Esophagus mucosa (tissue), 1 donor: Measurements from ENCODE around the gene SCAMP4. TPM values are rescaled to one million over a fixed set of nuclear protein-coding genes. Genes with fewer than 3 reads are reported as not detected.
"Not testable (repeated sequence)": the region's sequence is repeated elsewhere in the genome, so short reads cannot be mapped to it uniquely, and the experiment has no call there.

Experiments used
- ATAC-seq: fragments of 200-7000 bp; cut with Tn5 transposase; one replicate; pipeline ENCODE4 v1.9.1; 2020
- total RNA-seq: library from RNA; stranded (reverse); gene quantifications from one replicate; pipeline ENCODE4 v1.2.4, GENCODE V29; 2023
- donor health status: DM: yes; HTN: yes; CAD: no.

SCAMP4 gene
- total RNA-seq, 1 donor from 2014 or later, result 45.6 TPM

GRCh38 chr19:1884291-1884718, 20.9 kb upstream of the SCAMP4 start:
- ATAC-seq, result peak; percentile 29

- ATAC-seq, result peak; percentile 5
Observed at GRCh38 chr19:1884719-1885334, 20.4 kb upstream of the SCAMP4 start.

DNA sequence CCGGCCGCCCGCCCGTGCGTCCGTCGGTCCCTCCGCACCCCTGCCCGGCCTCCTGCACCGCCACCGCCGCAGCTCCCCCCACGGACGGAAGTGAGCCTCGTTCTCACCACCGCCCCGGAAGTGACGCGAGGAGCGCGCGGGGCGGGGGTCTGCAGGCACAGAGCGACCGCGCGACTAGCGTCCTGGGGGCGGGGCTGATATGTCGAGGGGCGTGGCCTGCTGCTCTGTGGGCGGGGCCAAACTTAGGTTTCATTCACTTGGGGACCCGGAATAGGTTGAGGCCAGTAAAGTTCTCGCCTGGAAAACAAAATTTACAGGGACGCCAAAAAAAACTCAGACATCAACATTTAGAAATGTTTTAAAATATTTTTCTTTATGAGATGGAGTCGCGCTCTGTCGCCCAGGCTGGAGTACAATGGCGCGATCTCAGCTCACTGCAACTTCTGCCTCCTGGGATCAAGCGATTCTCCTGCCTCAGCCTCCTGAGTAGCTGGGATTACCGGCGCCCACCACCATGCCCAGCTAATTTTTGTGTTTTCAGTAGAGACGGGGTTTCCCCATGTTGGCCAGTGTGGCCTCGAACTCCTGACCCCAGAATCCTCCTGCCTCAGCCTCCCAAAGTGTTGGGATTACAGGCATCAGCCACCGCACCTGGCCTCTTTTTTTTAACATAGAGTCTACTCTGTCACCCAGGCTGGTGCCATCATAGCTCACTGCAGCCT, 19.6 kb upstream of the SCAMP4 start, which contains the start of gene ABHD17A:
ABHD17A (minus strand) TSS at position 99 of the 722 bp plus-strand sequence. CDS start 3,930 bp downstream, outside the sequence.
- ATAC-seq, result peak; percentile 93

GRCh38 chr19:1886360-1886759, 18.8 kb upstream of the SCAMP4 start:
- ATAC-seq, result not testable (repeated sequence)

DNA sequence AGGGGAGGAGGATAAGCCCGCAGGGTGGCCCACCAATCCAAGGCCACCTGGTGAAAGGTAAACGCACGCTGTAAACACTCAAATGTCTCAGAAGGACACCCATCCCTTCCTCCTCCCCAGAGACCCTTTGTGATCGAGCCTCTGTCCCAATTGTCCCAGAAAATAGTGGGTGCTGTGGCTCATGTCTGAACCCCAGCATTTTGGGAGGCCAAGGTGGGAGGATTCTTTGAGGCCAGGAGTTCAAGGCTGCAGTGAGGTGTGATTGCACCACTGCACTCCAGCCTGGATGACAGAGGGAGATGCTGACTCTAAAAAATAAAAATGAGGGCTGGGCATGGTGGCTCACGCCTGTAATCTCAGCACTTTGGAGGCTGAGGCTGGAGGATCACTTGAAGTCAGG, 16.8 kb upstream of the SCAMP4 start:
- no peak for ATAC-seq

DNA sequence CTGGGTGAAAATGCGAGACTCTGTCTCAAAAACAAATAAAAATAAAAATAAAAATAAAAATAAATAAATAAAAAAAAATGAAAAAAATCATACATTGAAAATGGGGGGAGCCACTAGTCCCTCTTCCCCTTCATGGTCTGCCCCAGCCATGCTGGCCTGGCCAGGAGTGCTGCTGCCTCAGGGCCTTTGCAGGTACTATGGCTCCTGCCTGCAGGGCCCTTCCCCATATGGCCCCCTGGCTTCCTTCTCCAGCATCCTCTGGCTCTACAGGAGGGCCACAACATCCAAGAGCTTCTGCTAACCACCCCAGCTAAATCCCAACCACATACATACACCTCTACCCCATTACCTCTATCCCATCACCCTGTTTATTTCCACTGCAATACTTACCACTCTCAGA, 15.3 kb upstream of the SCAMP4 start:
- ATAC-seq, result no peak

DNA sequence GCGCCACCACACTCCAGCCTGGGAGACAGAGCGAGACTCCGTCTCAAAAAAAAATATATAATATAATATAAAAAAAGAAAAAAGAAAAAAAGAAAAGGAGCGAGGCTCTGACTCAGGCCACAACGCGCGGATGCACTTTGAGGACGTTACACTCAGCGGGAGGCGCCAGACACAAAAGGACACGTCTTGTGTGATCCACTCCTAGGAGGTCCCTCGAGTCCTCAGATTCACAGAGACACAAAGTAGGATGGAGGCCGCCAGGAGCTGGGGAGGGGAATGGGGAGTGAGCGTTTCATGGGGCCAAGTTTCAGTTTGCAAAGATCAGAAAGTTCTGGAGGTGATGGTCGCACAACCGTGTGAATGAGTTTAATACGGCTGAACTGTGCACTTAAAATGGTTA, 11.4 kb upstream of the SCAMP4 start:
- ATAC-seq, result no peak

GRCh38 chr19:1896508-1896907, 8.7 kb upstream of the SCAMP4 start:
- peak; percentile 16 for ATAC-seq

- no peak for ATAC-seq
Observed at GRCh38 chr19:1901940-1902404, 3.2 kb upstream of the SCAMP4 start.

DNA sequence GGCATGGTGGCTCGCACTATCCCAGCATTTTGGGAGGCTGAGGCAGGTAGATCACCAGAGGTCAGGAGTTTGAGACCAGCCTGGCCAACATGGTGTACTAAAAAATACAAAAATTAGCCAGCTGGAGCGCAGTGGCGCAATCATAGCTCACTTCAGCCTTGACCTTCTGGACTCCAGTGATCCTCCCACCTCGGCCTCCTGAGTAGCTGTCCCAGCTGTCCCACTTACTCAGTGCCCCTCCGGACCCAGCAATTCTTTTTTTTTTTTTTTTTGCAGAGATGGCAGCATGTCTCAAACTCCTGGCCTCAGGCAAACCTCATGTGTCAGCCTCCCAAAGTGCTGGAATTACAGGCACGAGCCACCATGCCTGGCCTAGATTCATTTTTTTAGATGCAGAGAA, 2.3 kb upstream of the SCAMP4 start:
- no peak for ATAC-seq

DNA sequence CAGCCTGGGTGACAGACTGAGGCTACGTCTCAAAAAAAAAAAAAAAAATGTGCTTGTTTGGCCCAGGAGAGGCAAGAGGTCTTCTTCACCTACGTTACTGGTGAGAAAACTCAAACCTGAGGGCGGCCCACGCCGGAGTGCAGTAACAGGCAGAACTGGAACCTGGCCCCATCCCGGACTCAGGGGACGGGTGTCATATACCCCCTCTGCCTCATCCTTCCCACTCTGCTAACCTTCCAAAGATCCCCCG, 414 bp upstream of the SCAMP4 start:
- no peak for ATAC-seq

DNA sequence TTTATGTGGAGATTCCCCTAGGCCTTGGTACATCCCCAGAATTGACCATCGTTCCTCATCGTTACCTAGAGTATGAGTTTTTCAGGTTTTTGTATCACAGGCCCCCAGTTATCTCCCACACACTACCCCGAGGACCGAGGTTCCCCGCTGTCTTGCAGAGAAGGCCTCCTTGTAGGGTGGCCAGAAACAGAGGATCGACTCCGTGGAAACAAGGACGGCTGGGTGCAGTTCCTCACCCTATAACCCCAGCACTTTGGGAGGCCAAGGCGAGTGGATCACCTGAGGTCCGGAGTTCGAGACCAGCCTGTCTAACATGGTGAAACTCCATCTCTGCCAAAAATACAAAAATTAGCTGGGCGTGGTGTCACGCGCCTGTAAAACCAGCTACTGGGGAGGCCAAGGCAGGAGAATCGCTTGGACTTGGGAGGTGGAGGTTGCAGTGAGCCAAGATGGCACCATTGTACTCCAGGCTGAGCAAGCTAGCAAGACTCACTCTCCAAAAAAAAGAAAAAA, 720 bp downstream of the SCAMP4 start:
- ATAC-seq, result no peak

GRCh38 chr19:1906985-1907562, 1.9 kb downstream of the SCAMP4 start:
- ATAC-seq, result no peak

DNA sequence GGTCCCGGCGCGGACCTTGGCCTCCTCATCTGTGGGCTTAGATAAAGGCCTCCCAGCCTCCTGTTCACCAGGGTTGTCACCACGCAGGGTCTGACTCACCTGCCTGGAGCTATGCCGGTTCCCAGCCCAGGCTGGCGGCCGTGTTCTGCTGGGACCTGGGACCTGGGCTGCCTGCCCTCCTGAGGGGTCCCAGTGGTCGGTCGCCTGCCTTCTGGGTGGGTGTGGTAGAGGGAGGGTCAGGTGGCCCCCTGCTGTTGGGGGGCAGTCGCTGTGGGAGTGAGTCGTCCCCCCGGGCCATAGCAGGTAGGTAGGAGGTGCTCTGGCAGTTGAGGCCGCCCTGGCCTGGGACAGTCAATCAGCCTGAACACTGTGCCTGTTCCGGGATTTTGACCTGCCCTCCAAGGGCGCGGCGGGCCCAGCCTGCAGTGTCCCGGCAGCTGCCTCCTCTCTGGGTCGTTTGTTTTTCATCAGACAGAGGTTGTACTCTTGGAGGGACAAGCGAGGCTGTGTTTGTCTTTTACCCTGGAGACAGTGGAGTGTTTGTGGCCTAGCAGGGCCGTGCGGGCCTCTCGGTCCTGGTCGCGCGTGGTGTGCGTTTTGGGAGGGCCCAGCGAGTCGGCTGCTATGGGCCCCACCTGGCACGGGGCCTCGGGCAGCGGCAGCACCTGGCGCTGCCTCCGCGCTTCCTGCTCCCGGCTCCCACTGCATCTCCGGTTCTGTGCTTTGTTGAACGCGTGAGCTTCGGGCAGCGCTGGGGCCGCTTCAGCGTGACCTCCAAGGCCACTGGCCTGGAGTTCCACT, 2.6 kb downstream of the SCAMP4 start:
- peak; percentile 56 for ATAC-seq

DNA sequence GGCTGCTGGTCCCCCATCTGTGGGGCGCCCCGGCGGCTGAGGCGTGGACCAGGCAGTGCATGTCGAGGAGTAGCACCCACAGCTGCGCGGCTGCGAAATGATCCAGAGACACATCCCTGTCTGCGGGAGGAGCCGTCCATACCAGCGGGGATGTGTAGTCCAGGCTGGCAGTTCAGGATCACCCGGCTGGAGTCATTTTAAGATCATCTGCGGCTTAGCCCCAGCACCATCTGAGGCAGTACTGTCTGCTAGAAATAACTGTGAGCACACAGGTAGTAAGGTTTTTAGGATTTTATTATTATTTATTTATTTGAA, 3.1 kb downstream of the SCAMP4 start:
- no peak for ATAC-seq

DNA sequence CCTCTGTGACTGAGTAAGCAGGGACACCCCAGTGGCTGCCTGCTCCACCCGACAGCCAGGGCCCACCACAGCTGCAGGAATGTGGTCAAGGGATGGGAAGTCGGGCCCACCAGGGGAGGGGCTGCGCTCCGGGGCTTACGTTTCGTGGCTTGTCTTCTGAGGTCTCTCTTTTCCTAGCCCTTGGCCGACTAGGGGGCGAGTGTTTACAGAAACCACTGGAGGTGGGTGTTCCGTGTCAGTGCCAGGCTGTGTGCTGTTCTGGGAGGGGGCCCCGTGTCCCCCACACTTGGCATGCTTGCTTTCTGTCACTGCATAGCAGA, 4.5 kb downstream of the SCAMP4 start:
- ATAC-seq, result no peak

GRCh38 chr19:1910177-1910576, 5.0 kb downstream of the SCAMP4 start:
- ATAC-seq, result no peak

GRCh38 chr19:1911098-1911497, 5.9 kb downstream of the SCAMP4 start:
- no peak for ATAC-seq

DNA sequence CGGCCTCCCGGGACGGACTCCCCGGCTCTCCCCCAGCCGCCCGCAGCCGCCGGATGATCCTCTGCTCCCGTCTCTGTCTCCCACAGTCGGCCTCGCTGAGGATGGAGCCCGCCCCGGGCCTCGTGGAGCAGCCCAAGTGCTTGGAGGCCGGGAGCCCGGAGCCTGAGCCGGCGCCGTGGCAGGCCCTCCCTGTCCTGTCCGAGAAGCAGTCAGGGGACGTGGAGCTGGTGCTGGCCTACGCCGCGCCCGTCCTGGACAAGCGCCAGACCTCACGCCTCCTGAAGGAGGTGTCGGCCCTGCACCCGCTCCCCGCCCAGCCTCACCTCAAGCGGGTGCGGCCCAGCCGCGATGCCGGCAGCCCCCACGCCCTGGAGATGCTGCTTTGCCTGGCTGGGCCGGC, 6.8 kb downstream of the SCAMP4 start:
- ATAC-seq, result peak; percentile 49

DNA sequence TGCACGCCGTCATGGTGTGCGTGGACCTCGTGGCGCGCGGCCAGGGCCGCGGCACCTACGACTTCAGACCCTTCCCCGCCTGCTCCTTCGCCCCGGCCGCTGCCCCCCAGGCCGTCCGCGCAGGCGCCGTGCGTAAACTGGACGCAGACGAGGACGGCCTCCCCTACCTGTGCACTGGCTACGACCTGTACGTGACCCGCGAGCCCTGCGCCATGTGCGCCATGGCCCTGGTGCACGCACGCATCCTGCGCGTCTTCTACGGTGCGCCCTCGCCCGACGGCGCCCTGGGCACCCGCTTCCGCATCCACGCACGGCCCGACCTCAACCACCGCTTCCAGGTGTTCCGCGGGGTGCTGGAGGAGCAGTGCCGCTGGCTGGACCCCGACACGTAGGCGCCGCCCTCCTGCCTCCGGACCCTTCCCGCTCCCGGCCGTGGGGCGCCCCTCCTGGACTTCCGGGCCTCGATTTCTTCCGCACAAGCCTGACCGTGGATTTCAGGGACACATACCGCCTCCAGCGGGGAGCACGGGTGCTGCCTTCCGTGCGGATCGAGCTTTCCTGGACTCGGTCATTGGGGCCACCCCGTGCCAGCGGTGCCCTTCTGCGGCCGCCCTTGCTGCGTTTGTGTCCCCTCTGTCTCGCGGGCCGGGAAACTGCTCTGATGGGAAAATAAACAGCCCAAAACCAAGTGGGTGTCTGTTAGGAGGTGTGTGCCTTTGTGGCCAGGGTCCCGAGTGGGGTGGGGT, 7.7 kb downstream of the SCAMP4 start:
- ATAC-seq, result no peak

DNA sequence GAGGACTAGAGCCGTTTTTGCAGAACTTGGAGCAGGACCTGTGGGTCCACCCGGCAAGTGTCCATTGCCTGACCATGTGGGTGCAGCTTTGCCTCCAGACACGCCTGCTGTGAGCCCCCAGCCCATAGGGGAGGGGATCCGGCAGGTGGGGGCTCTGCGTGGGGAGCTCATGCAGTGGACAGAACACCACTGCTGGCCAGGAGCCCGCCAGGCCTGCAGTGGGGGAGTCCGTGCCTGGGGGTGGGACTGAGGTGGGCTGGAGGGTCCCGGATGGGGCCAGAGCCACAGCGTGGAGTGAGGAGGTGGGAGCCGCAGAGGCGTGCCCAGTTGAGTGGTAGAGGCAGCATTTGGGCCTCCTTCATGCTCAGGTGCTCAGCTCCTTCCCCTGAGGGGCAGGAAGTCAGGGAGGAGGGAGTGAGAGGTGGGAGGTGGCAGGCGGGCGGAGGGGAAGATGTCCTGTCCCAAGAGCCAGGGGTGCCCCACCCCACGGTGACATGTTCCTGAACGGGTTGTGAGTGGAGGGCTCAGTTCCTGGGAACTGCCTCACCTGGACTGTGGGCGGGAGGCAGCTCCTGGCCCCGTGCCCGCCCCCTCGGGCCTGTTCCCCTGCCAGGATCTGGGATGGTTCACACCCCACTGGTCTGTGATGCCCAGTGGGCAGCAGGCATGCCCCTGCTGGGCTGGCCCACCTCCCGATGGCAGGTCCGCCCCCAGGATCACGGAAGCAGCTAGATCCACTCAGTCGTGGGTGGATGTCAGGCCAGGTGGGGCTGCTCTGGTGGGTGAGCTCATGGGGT, 8.8 kb downstream of the SCAMP4 start:
- peak; percentile 75 for ATAC-seq

- ATAC-seq, result peak; percentile 19
Observed at GRCh38 chr19:1914826-1915341, 9.7 kb downstream of the SCAMP4 start.
